IgD-negative memory B cell (primary cell): ENCODE results near the gene RSPRY1. TPM values are rescaled to one million over a fixed set of nuclear protein-coding genes. Genes with fewer than 3 reads are reported as not detected.

ENCODE experiments used
- H3K27ac Mint-ChIP-seq, 3 donors: one replicate each; pipeline ENCODE4 v1.8.0; 2020 to 2022; ENCODE audit warnings: mild to moderate bottlenecking in 3 of 3, mixed read lengths in 3 of 3, moderate library complexity in 1 of 3
- H3K27me3 Mint-ChIP-seq: one replicate; pipeline ENCODE4 v1.8.0; 2021; ENCODE audit warnings: mixed read lengths
- H3K36me3 Mint-ChIP-seq: one replicate; pipeline ENCODE4 v1.8.0; 2020; ENCODE audit warnings: mild to moderate bottlenecking, mixed read lengths
- H3K4me1 Mint-ChIP-seq, 3 donors: one replicate each; pipeline ENCODE4 v1.8.0; 2020 to 2022; ENCODE audit warnings: mixed read lengths in 3 of 3, mild to moderate bottlenecking in 1 of 3
- H3K4me3 Mint-ChIP-seq, 4 donors: one replicate each; pipeline ENCODE4 v1.8.0; 2020 to 2022; ENCODE audit warnings: mild to moderate bottlenecking in 4 of 4, mixed read lengths in 4 of 4, moderate library complexity in 3 of 4
- H3K9me3 Mint-ChIP-seq, 3 donors: one replicate each; pipeline ENCODE4 v1.8.0; 2020 to 2021; ENCODE audit warnings: mixed read lengths in 3 of 3, mild to moderate bottlenecking in 1 of 3
- polyA plus RNA-seq: library from polyadenylated mRNA; unstranded; fragments of 300-500 nt; fragmentation: Illumina TruSeq; gene quantifications from one replicate; pipeline ENCODE4 v1.2.3, GENCODE V29; 2021

RSPRY1 gene
- polyA plus RNA-seq, 1 donor from 2014 or later, result 38.2 TPM

GRCh38 chr16:57284209-57284951 is 98.3 kb downstream of the RSPRY1 start, which contains the start of gene PLLP:
TSS of gene PLLP (minus strand) at chr16:57284672. CDS start at chr16:57284540, 132 bp downstream.
- no peaks in the 10 kb centered on the region for H3K36me3 Mint-ChIP-seq
- peak within 1 kb of the TSS in 1 of 3 donors; percentile 19 for H3K27ac Mint-ChIP-seq
- H3K4me1 Mint-ChIP-seq, result peaks cover 0 to 3% (median 1%) of the 10 kb centered on the region in 3 donors
- H3K4me3 Mint-ChIP-seq, result peak within 1 kb of the TSS; percentile 29 to 90 (median 71)
- peaks cover 15% of the 10 kb centered on the region for H3K27me3 Mint-ChIP-seq
- H3K9me3 Mint-ChIP-seq, result no peaks in the 10 kb centered on the region

- H3K27ac Mint-ChIP-seq, result peak overlapping the region in 1 of 3 donors; percentile 19
Observed at GRCh38 chr16:57284952-57285363, 98.8 kb downstream of the RSPRY1 start.

GRCh38 chr16:57285379-57285778 is 99.2 kb downstream of the RSPRY1 start:
- H3K36me3 Mint-ChIP-seq, result no peaks in the 10 kb centered on the region
- no peaks in the 10 kb centered on the region for H3K9me3 Mint-ChIP-seq
- peak overlapping the region in 1 of 3 donors; percentile 19 for H3K27ac Mint-ChIP-seq
- H3K4me3 Mint-ChIP-seq, result peak overlapping the region; percentile 29 to 68 (median 64)
- H3K27me3 Mint-ChIP-seq, result peaks cover 15% of the 10 kb centered on the region
- peaks cover 0 to 3% (median 2%) of the 10 kb centered on the region in 3 donors for H3K4me1 Mint-ChIP-seq

More at GRCh38 chr16:57284952-57285363, 98.8 kb downstream of the RSPRY1 start:
- H3K27me3 Mint-ChIP-seq, result peaks cover 15% of the 10 kb centered on the region
- peak overlapping the region; percentile 29 to 78 (median 64) for H3K4me3 Mint-ChIP-seq
- no peaks in the 10 kb centered on the region for H3K9me3 Mint-ChIP-seq
- no peaks in the 10 kb centered on the region for H3K36me3 Mint-ChIP-seq
- H3K4me1 Mint-ChIP-seq, result peaks cover 0 to 3% (median 1%) of the 10 kb centered on the region in 3 donors

GRCh38 chr16:57289391-57290257 is 103.5 kb downstream of the RSPRY1 start:
- Mint-ChIP-seq H3K4me1 (peaks cover 0 to 3% (median 0%) of the 10 kb centered on the region in 3 donors), H3K9me3 (no peaks in the 10 kb centered on the region), H3K27ac (no peak overlapping the region), H3K4me3 (no peak overlapping the region), H3K27me3 (peaks cover 9% of the 10 kb centered on the region), H3K36me3 (no peaks in the 10 kb centered on the region)

Other genes with a start within 250 kb of the RSPRY1 start
- 0.79 TPM for gene CETP, start 224.4 kb upstream of the RSPRY1 start, polyA plus RNA-seq
- gene NLRC5, start 196.8 kb upstream of the RSPRY1 start, polyA plus RNA-seq, result 134 TPM
- gene CPNE2, start 93.7 kb upstream of the RSPRY1 start, polyA plus RNA-seq, result 2.0 TPM
- 91.6 TPM for gene PSME3IP1, start 290 bp upstream of the RSPRY1 start, polyA plus RNA-seq
- gene ARL2BP, start 58.9 kb downstream of the RSPRY1 start, polyA plus RNA-seq, result 108 TPM
- 1.1 TPM for gene PLLP, start 98.3 kb downstream of the RSPRY1 start, polyA plus RNA-seq
- gene CCL22, start 172.5 kb downstream of the RSPRY1 start, polyA plus RNA-seq, result 0.20 TPM
- not detected for gene CX3CL1, start 186.2 kb downstream of the RSPRY1 start, polyA plus RNA-seq
- gene CCL17, start 218.4 kb downstream of the RSPRY1 start, polyA plus RNA-seq, result not detected